ENCODE measurements around the gene EVPL. TPM values are rescaled to one million over a fixed set of nuclear protein-coding genes. Genes with fewer than 3 reads are reported as not detected.

EVPL gene
- total and polyA plus RNA-seq, 10 of the 15 experiments (the other 5 are each of a cell fraction or from before 2014, with no cell fraction given) = 0.03 TPM; not detected in 9

DNA sequence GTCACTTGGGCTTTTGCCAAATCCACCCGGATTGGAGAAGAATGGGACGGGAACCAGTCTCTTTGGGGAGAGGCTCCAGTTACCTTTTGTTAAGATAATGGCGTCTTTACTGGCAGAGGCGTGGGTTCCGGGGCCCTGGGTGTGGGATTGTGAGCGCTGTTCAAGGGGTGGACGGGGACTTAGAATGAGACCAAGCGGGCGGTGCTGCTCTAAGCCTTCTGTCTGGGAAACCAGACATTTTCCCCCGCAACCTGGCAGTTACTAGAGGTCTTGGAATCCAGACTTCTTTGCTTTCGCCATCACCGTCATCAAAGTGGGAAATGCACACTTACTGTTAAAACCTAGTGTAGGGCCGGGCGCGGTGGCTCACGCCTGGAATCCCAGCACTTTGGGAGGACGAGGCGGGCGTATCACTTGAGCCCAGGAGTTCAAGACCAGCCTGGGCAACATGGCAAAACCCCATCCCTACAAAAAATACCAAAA, 47.4 kb downstream of the EVPL start (continued):
- 0 out of 2 replicates have a peak, but pooled peaks have one; percentile 81 for TF ChIP-seq ZNF687 (IDR thresholded peaks at IDR 0.05)

GRCh38 chr17:75978938-75979704, 48.0 kb downstream of the EVPL start, which contains the start of the genes ACOX1 and TEN1:
Gene ACOX1, minus strand, starts transcription at chr17:75979166. Its CDS starts 93 bp downstream, at chr17:75979073.
Gene TEN1, plus strand, starts transcription at chr17:75979240. Its CDS starts 6,953 bp downstream, at chr17:75986193.
- H3K36me3 ChIP-seq (ENCODE audit: control insufficient read depth in 2 of 2, insufficient read depth in 2 of 2, low read length in 1 of 2) = no peaks in the 10 kb centered on the region
- no peaks in the 10 kb centered on the region for H4K20me1 ChIP-seq (ENCODE audit: control insufficient read depth, insufficient read depth)
- no peaks in the 10 kb centered on the region for H3K27me3 ChIP-seq (replicated peaks in 1 of 2; ENCODE audit: control insufficient read depth in 2 of 2, insufficient read depth in 2 of 2, low read length in 1 of 2)
- CTCF ChIA-PET = interaction anchor here (0.5 to 2.0 kb wide), 10 partner anchors 13 to 502 kb away, joined by 3 to 14 read pairs (median 3); partner anchors contain the start of genes CDK3 and MRPL38
- peak within 1 kb of the TSS; percentile 98 for H3K4me2 ChIP-seq (ENCODE audit: control insufficient read depth, insufficient read depth)
- ATAC-seq (peak; percentile 98), FAIRE-seq (peak; percentile 73), DNase-seq (ENCODE audit: low read depth, low spot score) (peak; percentile 80)
- peak within 1 kb of the TSS; percentile 96 for H2AFZ ChIP-seq (ENCODE audit: control insufficient read depth, low read depth, low read length)
- no peaks in the 10 kb centered on the region for H3K9me3 ChIP-seq (replicated peaks; ENCODE audit: control insufficient read depth, insufficient read depth, low read length)
- peaks cover 6% of the 10 kb centered on the region for H3K4me1 ChIP-seq (ENCODE audit: control insufficient read depth, insufficient read depth, low read length)
- H3K9ac ChIP-seq (ENCODE audit: control insufficient read depth, insufficient read depth, low read length) = peak within 1 kb of the TSS; percentile 99
- RAD21 ChIA-PET (ENCODE audit: unreplicated experiment) = interaction anchor here (0.9 to 1.2 kb wide), 7 partner anchors 13 to 85 kb away, joined by 3 to 11 read pairs (median 4); partner anchors contain the start of genes FBF1 and MRPL38
- intact Hi-C loops (cut with micrococcal nuclease; ENCODE audit: unreplicated experiment) = no loop called here
- H3K4me3 ChIP-seq = peak within 1 kb of the TSS; percentile 87
- POLR2A ChIA-PET = interaction anchor here (0.5 to 1.2 kb wide), 9 partner anchors 9 to 195 kb away, joined by 3 to 8 read pairs (median 5); partner anchors contain the start of genes FBF1, TRIM65, UNK and WBP2
- H3K79me2 ChIP-seq (ENCODE audit: control insufficient read depth, insufficient read depth, low read length) = peaks cover 20% of the 10 kb centered on the region
- SMC1A ChIA-PET (ENCODE audit: uncharacterized antibody, unreplicated experiment) = interaction anchor here (0.6 to 2.1 kb wide), 6 partner anchors 14 to 216 kb away, joined by 3 to 6 read pairs (median 4); no protein-coding TSS in a partner anchor
- in situ Hi-C loops (cut with MboI) = no loop called here
- BruUV-seq (replicated peaks) = no TSS peak
- H3K27ac ChIP-seq (ENCODE audit: control insufficient read depth, insufficient read depth) = peak within 1 kb of the TSS; percentile 99
- WGBS (ENCODE audit: insufficient coverage, insufficient replicate concordance, low lambda C conversion rate, missing lambda C conversion rate) = 1% methylated on average over 71 of the region's 72 CpGs
- TF ChIP-seq NFYB (IDR thresholded peaks at IDR 0.05; ENCODE audit: insufficient read depth, low read depth, low read length) (peak; percentile 62; the same call in 1 of the 2 replicates), EGR1 (IDR thresholded peaks at IDR 0.05; ENCODE audit: borderline replicate concordance in 1 of 2, low read depth in 2 of 2, low read length in 2 of 2) (peak in 1 of 2 experiments; percentile 70; a peak in 1 of 3 replicates), ZBED1 (IDR thresholded peaks at IDR 0.05; ENCODE audit: borderline replicate concordance) (no peak; the same call in 1 of the 2 replicates), SMAD5 (IDR thresholded peaks at IDR 0.05; ENCODE audit: low read depth) (peak; percentile 94), POU2F2 (IDR thresholded peaks at IDR 0.05; ENCODE audit: borderline replicate concordance, low read depth, low read length) (peak; percentile 95)
- TF ChIP-seq, protein P1, sequence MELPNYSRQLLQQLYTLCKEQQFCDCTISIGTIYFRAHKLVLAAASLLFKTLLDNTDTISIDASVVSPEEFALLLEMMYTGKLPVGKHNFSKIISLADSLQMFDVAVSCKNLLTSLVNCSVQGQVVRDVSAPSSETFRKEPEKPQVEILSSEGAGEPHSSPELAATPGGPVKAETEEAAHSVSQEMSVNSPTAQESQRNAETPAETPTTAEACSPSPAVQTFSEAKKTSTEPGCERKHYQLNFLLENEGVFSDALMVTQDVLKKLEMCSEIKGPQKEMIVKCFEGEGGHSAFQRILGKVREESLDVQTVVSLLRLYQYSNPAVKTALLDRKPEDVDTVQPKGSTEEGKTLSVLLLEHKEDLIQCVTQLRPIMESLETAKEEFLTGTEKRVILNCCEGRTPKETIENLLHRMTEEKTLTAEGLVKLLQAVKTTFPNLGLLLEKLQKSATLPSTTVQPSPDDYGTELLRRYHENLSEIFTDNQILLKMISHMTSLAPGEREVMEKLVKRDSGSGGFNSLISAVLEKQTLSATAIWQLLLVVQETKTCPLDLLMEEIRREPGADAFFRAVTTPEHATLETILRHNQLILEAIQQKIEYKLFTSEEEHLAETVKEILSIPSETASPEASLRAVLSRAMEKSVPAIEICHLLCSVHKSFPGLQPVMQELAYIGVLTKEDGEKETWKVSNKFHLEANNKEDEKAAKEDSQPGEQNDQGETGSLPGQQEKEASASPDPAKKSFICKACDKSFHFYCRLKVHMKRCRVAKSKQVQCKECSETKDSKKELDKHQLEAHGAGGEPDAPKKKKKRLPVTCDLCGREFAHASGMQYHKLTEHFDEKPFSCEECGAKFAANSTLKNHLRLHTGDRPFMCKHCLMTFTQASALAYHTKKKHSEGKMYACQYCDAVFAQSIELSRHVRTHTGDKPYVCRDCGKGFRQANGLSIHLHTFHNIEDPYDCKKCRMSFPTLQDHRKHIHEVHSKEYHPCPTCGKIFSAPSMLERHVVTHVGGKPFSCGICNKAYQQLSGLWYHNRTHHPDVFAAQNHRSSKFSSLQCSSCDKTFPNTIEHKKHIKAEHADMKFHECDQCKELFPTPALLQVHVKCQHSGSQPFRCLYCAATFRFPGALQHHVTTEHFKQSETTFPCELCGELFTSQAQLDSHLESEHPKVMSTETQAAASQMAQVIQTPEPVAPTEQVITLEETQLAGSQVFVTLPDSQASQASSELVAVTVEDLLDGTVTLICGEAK (IDR thresholded peaks at IDR 0.05; ENCODE audit: borderline replicate concordance) = peak; percentile 69; the same call in 1 of the 2 replicates

All from GM12878 (cell line).